Hepatocyte (in vitro differentiated cells): ENCODE data around the gene PPHLN1. TPM values are rescaled to one million over a fixed set of nuclear protein-coding genes. Genes with fewer than 3 reads are reported as not detected.
A peak's percentile ranks its signal among the peaks of the same experiment; 100 is the strongest.

ENCODE experiments used
- DNase-seq: peaks from one replicate; pipeline ENCODE4 v3.0.0-alpha.2; 2016; ENCODE audit warnings: low spot score
- H2AFZ ChIP-seq: fragments of 200-600 bp; sonication (generic); 2 replicates; pipeline ENCODE4 v1.6.0; 2016; ENCODE audit warnings: antibody characterized with exemption, mild to moderate bottlenecking
- H3K27ac ChIP-seq: fragments of 200-600 bp; sonication (generic); 2 replicates; pipeline ENCODE4 v1.5.1; 2016; ENCODE audit warnings: mild to moderate bottlenecking
- H3K27me3 ChIP-seq: fragments of 200-600 bp; sonication (generic); 2 replicates; pipeline ENCODE4 v1.6.1; 2016
- H3K36me3 ChIP-seq: fragments of 200-600 bp; sonication (generic); replicated peaks from 2 replicates; pipeline ENCODE4 v1.5.1; 2016; ENCODE audit warnings: low read depth; ENCODE audit not compliant: insufficient read depth
- H3K4me1 ChIP-seq: fragments of 200-600 bp; sonication (generic); 2 replicates; pipeline ENCODE4 v1.5.1; 2016; ENCODE audit warnings: mild to moderate bottlenecking, moderate library complexity; ENCODE audit not compliant: insufficient read depth
- H3K4me2 ChIP-seq: fragments of 200-600 bp; sonication (generic); 2 replicates; pipeline ENCODE4 v1.6.0; 2016
- H3K4me3 ChIP-seq: fragments of 200-600 bp; sonication (generic); 2 replicates; pipeline ENCODE4 v1.5.1; 2016; ENCODE audit warnings: mild to moderate bottlenecking
- H3K79me2 ChIP-seq: fragments of 200-600 bp; sonication (generic); 2 replicates; pipeline ENCODE4 v1.6.0; 2017; ENCODE audit warnings: mild to moderate bottlenecking
- H3K9me2 ChIP-seq: fragments of 200-600 bp; sonication (generic); replicated peaks from 2 replicates; pipeline ENCODE4 v1.6.0; 2017; ENCODE audit warnings: mild to moderate bottlenecking; ENCODE audit not compliant: insufficient read depth
- H3K9me3 ChIP-seq: fragments of 200-600 bp; sonication (generic); 2 replicates; pipeline ENCODE4 v1.5.1; 2016; ENCODE audit warnings: low read depth, mild to moderate bottlenecking
- H4K20me1 ChIP-seq: fragments of 200-600 bp; sonication (generic); 2 replicates; pipeline ENCODE4 v1.6.0; 2016; ENCODE audit warnings: mild to moderate bottlenecking; ENCODE audit not compliant: insufficient read depth, poor library complexity, severe bottlenecking
- EZH2 ChIP-seq: fragments of 200-600 bp; sonication (generic); IDR thresholded peaks from 2 replicates; pipeline ENCODE4 v1.6.1; 2016; ENCODE audit warnings: antibody characterized with exemption, mild to moderate bottlenecking, borderline replicate concordance
- EZH2phosphoT487 ChIP-seq: fragments of 200-600 bp; sonication (generic); IDR thresholded peaks from one replicate; pipeline ENCODE4 v1.6.1; 2018; ENCODE audit warnings: antibody characterized with exemption, mild to moderate bottlenecking, low read depth, moderate library complexity; ENCODE audit not compliant: unreplicated experiment, severe bottlenecking
- WGBS: methylation state at CpG from one replicate; pipeline ENCODE4 v1.1.6; 2016; ENCODE audit warnings: low lambda C conversion rate; ENCODE audit errors: missing lambda C conversion rate; 5-methylcytosine and 5-hydroxymethylcytosine counted together
- polyA plus RNA-seq: library from polyadenylated mRNA; unstranded; fragments of >200 nt; fragmentation: Nextera tagmentation; extraction: Ambion mirVana; gene quantifications from 2 replicates; pipeline ENCODE4 v1.2.1, GENCODE V29; 2016
- total RNA-seq: library from RNA; depleted of rRNA; stranded (reverse); fragments of >200 nt; gene quantifications from 2 replicates; pipeline ENCODE4 v1.2.3, GENCODE V29; 2014
- TF ChIP-seq, protein P1 (sequence below): fragments of 200-600 bp; sonication (generic); IDR thresholded peaks from 2 replicates; pipeline ENCODE4 v1.5.1; 2016; ENCODE audit warnings: antibody characterized with exemption, mild to moderate bottlenecking; ENCODE audit not compliant: poor library complexity

Gene PPHLN1
- total and polyA plus RNA-seq, 2 experiments from 2014 or later: 38.1 to 65.4 TPM

DNA sequence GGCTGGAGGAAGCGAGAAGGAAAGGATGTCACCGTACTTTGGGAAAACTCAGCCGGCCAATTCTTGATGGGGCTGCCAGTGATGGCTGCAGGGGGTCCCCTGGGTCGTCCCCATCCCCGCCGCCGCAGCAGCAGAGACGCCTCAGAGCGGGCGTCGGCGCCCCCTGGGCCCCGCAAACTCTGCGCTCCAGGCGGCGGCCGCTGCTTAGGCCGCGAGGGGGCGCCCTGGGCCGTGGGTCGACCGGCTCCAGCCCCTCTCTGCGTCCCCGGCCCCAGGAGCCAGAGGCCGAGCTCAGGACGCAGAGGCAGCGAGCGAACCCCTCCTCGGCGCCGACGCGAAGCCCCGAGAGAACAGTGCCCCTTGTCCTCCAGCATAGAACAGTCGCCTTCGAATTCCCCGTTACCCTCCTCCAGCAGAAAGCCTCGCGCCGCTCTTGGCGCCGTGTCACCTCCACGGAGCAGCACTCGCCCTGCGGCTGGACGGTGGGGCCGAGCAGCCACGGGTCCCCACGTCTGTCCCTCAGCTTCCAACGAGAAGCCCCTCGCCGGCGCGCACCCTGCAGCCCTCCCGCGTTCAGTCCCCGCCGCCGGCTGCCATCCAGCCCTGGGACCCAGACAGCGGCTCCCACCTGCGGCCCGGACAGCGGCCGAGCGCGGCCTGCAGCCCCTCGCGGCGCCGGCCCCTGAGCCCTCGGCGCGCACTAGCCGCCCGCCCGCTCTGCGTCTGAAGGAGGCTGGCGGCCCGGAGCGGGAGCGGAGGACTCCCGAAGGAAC lies 157.0 kb downstream of the PPHLN1 start:
- H3K27ac ChIP-seq: peak overlapping the region; percentile 84
- no peaks in the 10 kb centered on the region for H3K9me2 ChIP-seq
- no peaks in the 10 kb centered on the region for H3K9me3 ChIP-seq
- DNase-seq: peak; percentile 91
- WGBS: 1% methylated on average over 54 of the region's 83 CpGs
- H2AFZ ChIP-seq: peak overlapping the region; percentile 88
- peak overlapping the region; percentile 87 for H3K4me2 ChIP-seq
- H3K4me3 ChIP-seq: peak overlapping the region; percentile 95
- H3K79me2 ChIP-seq: peaks cover 80% of the 10 kb centered on the region
- no peak for TF ChIP-seq EZH2
- TF ChIP-seq, protein P1, sequence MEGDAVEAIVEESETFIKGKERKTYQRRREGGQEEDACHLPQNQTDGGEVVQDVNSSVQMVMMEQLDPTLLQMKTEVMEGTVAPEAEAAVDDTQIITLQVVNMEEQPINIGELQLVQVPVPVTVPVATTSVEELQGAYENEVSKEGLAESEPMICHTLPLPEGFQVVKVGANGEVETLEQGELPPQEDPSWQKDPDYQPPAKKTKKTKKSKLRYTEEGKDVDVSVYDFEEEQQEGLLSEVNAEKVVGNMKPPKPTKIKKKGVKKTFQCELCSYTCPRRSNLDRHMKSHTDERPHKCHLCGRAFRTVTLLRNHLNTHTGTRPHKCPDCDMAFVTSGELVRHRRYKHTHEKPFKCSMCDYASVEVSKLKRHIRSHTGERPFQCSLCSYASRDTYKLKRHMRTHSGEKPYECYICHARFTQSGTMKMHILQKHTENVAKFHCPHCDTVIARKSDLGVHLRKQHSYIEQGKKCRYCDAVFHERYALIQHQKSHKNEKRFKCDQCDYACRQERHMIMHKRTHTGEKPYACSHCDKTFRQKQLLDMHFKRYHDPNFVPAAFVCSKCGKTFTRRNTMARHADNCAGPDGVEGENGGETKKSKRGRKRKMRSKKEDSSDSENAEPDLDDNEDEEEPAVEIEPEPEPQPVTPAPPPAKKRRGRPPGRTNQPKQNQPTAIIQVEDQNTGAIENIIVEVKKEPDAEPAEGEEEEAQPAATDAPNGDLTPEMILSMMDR: peak; percentile 95
- no peaks in the 10 kb centered on the region for H3K27me3 ChIP-seq
- no peaks in the 10 kb centered on the region for H3K36me3 ChIP-seq
- H3K4me1 ChIP-seq: peaks cover 20% of the 10 kb centered on the region
- H4K20me1 ChIP-seq: peaks cover 26% of the 10 kb centered on the region

DNA sequence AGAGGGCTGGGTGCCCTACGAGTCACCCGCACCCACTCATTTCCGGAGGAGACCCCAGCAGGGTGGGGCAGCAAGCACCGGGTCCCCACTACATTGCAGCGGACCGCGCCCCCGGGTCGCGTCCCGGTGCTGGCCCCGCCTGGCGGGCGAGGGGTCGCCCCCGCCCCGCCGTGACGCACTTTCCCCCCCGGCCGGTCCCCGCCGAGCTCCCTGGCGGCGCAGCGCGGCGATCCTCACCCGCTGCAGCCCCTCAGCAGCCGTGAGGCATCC lies 157.5 kb downstream of the PPHLN1 start:
- Histone ChIP-seq H3K9me3 (no peaks in the 10 kb centered on the region), H3K4me3 (peak overlapping the region; percentile 95), H3K27me3 (no peaks in the 10 kb centered on the region), H3K4me1 (peaks cover 20% of the 10 kb centered on the region), H2AFZ (peak overlapping the region; percentile 88), H3K9me2 (no peaks in the 10 kb centered on the region), H4K20me1 (peaks cover 22% of the 10 kb centered on the region), H3K36me3 (no peaks in the 10 kb centered on the region), H3K79me2 (peaks cover 80% of the 10 kb centered on the region), H3K4me2 (peak overlapping the region; percentile 87), H3K27ac (peak overlapping the region; percentile 84)
- WGBS: 1% methylated on average over 14 of the region's 30 CpGs
- TF ChIP-seq EZH2phosphoT487 (no peak), EZH2 (no peak)
- TF ChIP-seq, protein P1: no peak
- DNase-seq: peak; percentile 62

DNA sequence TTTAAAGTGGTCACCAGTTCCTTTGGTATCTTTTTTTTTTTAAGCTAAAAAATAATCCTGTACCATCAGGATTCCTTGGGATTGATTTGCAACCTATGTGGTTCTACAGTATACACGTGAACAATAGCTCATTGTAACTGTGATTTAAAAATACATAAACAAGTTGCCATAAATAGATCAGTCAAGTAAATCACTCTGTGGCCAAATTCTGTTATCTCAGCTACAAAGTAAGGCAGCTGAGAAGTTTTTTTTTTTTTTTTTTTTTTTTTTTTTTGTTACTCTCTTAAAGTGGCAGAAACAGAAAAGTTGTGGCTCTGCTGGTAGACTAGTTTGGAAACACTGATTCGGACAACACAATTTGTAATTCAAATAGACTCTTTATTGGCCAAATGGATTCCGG lies 159.0 kb downstream of the PPHLN1 start:
- H3K9me2 ChIP-seq: no peaks in the 10 kb centered on the region
- H3K4me2 ChIP-seq: peak overlapping the region; percentile 87
- no peak overlapping the region for H2AFZ ChIP-seq

More for the DNA sequence above, 159.0 kb downstream of the PPHLN1 start:
- peaks cover 20% of the 10 kb centered on the region for H3K4me1 ChIP-seq
- no peak overlapping the region for H3K4me3 ChIP-seq
- TF ChIP-seq EZH2: no peak
- no peak for TF ChIP-seq EZH2phosphoT487
- TF ChIP-seq, protein P1: no peak
- H3K79me2 ChIP-seq: peaks cover 80% of the 10 kb centered on the region
- WGBS: 47% methylated on average over 3 of the region's 3 CpGs
- H3K27ac ChIP-seq: no peak overlapping the region
- H3K27me3 ChIP-seq: no peaks in the 10 kb centered on the region
- H4K20me1 ChIP-seq: peaks cover 10% of the 10 kb centered on the region
- no peak for DNase-seq
- no peaks in the 10 kb centered on the region for H3K36me3 ChIP-seq
- no peaks in the 10 kb centered on the region for H3K9me3 ChIP-seq
